CD4-positive, alpha-beta T cell treated with Interleukin-21 for 1 hour (primary cell): ENCODE results near the gene AP3S2.
"Not testable (repeated sequence)": the region's sequence is repeated elsewhere in the genome, so short reads cannot be mapped to it uniquely, and the experiment has no call there.

Experiments used
- DNase-seq: peaks from one replicate; pipeline ENCODE4 v3.0.0-alpha.2; 2020

Gene AP3S2

GRCh38 chr15:89863918-89864317, 29.9 kb downstream of the AP3S2 start:
- DNase-seq: no peak

GRCh38 chr15:89860891-89861290, 32.9 kb downstream of the AP3S2 start:
- no peak for DNase-seq

- DNase-seq: no peak
Measured at GRCh38 chr15:89860431-89860830, 33.4 kb downstream of the AP3S2 start.

- DNase-seq: no peak
Measured at GRCh38 chr15:89858661-89859458, 34.9 kb downstream of the AP3S2 start.

- DNase-seq: no peak
Measured at GRCh38 chr15:89857673-89858072, 36.1 kb downstream of the AP3S2 start.

GRCh38 chr15:89855948-89856347, 37.8 kb downstream of the AP3S2 start:
- DNase-seq: no peak

GRCh38 chr15:89854863-89855262, 38.9 kb downstream of the AP3S2 start:
- not testable (repeated sequence) for DNase-seq

GRCh38 chr15:89852342-89852995, 41.3 kb downstream of the AP3S2 start:
- DNase-seq: no peak

- no peak for DNase-seq
Measured at GRCh38 chr15:89851673-89852341, 42.0 kb downstream of the AP3S2 start.

- DNase-seq: no peak
Measured at GRCh38 chr15:89848970-89849292, 44.9 kb downstream of the AP3S2 start.

GRCh38 chr15:89847101-89847500, 46.7 kb downstream of the AP3S2 start:
- no peak for DNase-seq

GRCh38 chr15:89845305-89845893, 48.4 kb downstream of the AP3S2 start:
- DNase-seq: no peak

- DNase-seq: no peak
Measured at GRCh38 chr15:89841962-89842361, 51.8 kb downstream of the AP3S2 start.

- no peak for DNase-seq
Measured at GRCh38 chr15:89841306-89841705, 52.5 kb downstream of the AP3S2 start.

GRCh38 chr15:89839167-89839810, 54.5 kb downstream of the AP3S2 start:
- DNase-seq: no peak

GRCh38 chr15:89837830-89838178, 56.0 kb downstream of the AP3S2 start:
- DNase-seq: no peak

- DNase-seq: no peak
Measured at GRCh38 chr15:89837134-89837829, 56.5 kb downstream of the AP3S2 start.

GRCh38 chr15:89836267-89837133, 57.3 kb downstream of the AP3S2 start:
- no peak for DNase-seq

- DNase-seq: no peak
Measured at GRCh38 chr15:89835176-89835564, 58.6 kb downstream of the AP3S2 start.

GRCh38 chr15:89834465-89835175, 59.2 kb downstream of the AP3S2 start:
- DNase-seq: not testable (repeated sequence)

- no peak for DNase-seq
Measured at GRCh38 chr15:89833966-89834365, 59.8 kb downstream of the AP3S2 start.
